ENCODE results near the gene RTN4. TPM values are rescaled to one million over a fixed set of nuclear protein-coding genes. Genes with fewer than 3 reads are reported as not detected.

Gene RTN4
- total and polyA plus RNA-seq, 2 experiments from 2014 or later: 186 to 223 TPM

- Histone ChIP-seq H3K27me3 (peaks cover 13% of the 10 kb centered on the region), H3K9me3 (ENCODE audit: low read depth) (no peaks in the 10 kb centered on the region), H3K4me3 (no peak overlapping the region), H3K27ac (no peak overlapping the region), H3K36me3 (no peaks in the 10 kb centered on the region), H3K4me1 (ENCODE audit: low read depth) (no peaks in the 10 kb centered on the region)
- no peak for TF ChIP-seq CTCF (IDR thresholded peaks at IDR 0.05; ENCODE audit: low read depth, low read length)
- DNase-seq (ENCODE audit: low read depth in 1 of 2, low spot score in 1 of 2): no peak
Observed at GRCh38 chr2:54940723-54941122, 109.5 kb downstream of the RTN4 start.

- Histone ChIP-seq H3K4me3 (no peak overlapping the region), H3K4me1 (ENCODE audit: low read depth) (no peaks in the 10 kb centered on the region), H3K27me3 (peaks cover 13% of the 10 kb centered on the region), H3K27ac (no peak overlapping the region), H3K36me3 (no peaks in the 10 kb centered on the region), H3K9me3 (ENCODE audit: low read depth) (no peaks in the 10 kb centered on the region)
- no peak for TF ChIP-seq CTCF (IDR thresholded peaks at IDR 0.05; ENCODE audit: low read depth, low read length)
- DNase-seq (ENCODE audit: low read depth in 1 of 2, low spot score in 1 of 2): no peak
Observed at GRCh38 chr2:54939446-54940118, 110.7 kb downstream of the RTN4 start.

- DNase-seq (ENCODE audit: low read depth in 1 of 2, low spot score in 1 of 2): no peak
- no peaks in the 10 kb centered on the region for H3K9me3 ChIP-seq (ENCODE audit: low read depth)
- H3K36me3 ChIP-seq: no peaks in the 10 kb centered on the region
- no peaks in the 10 kb centered on the region for H3K4me1 ChIP-seq (ENCODE audit: low read depth)
- H3K27me3 ChIP-seq: no peaks in the 10 kb centered on the region
- no peak for TF ChIP-seq CTCF (IDR thresholded peaks at IDR 0.05; ENCODE audit: low read depth, low read length)
- no peak overlapping the region for H3K27ac ChIP-seq
- H3K4me3 ChIP-seq: no peak overlapping the region
Observed at GRCh38 chr2:54936766-54937165, 113.5 kb downstream of the RTN4 start.

GRCh38 chr2:54935389-54935788 lies 114.9 kb downstream of the RTN4 start:
- no peak for TF ChIP-seq CTCF (IDR thresholded peaks at IDR 0.05; ENCODE audit: low read depth, low read length)
- Histone ChIP-seq H3K9me3 (ENCODE audit: low read depth) (no peaks in the 10 kb centered on the region), H3K27me3 (no peaks in the 10 kb centered on the region), H3K4me1 (ENCODE audit: low read depth) (no peaks in the 10 kb centered on the region), H3K4me3 (no peak overlapping the region), H3K27ac (no peak overlapping the region), H3K36me3 (no peaks in the 10 kb centered on the region)
- no peak for DNase-seq (ENCODE audit: low read depth in 1 of 2, low spot score in 1 of 2)

GRCh38 chr2:54931473-54931872 lies 118.8 kb downstream of the RTN4 start:
- H3K4me1 ChIP-seq (ENCODE audit: low read depth): no peaks in the 10 kb centered on the region
- H3K4me3 ChIP-seq: no peak overlapping the region
- TF ChIP-seq CTCF (IDR thresholded peaks at IDR 0.05; ENCODE audit: low read depth, low read length): no peak
- no peaks in the 10 kb centered on the region for H3K9me3 ChIP-seq (ENCODE audit: low read depth)
- DNase-seq (ENCODE audit: low read depth in 1 of 2, low spot score in 1 of 2): no peak
- H3K36me3 ChIP-seq: no peaks in the 10 kb centered on the region
- H3K27me3 ChIP-seq: peaks cover 3% of the 10 kb centered on the region
- H3K27ac ChIP-seq: no peak overlapping the region

All from cardiac muscle cell (in vitro differentiated cells and primary cell).